ENCODE data around the gene PTCRA. TPM values are rescaled to one million over a fixed set of nuclear protein-coding genes. Genes with fewer than 3 reads are reported as not detected.
"Not testable (repeated sequence)": the region's sequence is repeated elsewhere in the genome, so short reads cannot be mapped to it uniquely, and the experiment has no call there.

PTCRA gene
- total RNA-seq, 1 experiment from 2014 or later: not detected

DNA sequence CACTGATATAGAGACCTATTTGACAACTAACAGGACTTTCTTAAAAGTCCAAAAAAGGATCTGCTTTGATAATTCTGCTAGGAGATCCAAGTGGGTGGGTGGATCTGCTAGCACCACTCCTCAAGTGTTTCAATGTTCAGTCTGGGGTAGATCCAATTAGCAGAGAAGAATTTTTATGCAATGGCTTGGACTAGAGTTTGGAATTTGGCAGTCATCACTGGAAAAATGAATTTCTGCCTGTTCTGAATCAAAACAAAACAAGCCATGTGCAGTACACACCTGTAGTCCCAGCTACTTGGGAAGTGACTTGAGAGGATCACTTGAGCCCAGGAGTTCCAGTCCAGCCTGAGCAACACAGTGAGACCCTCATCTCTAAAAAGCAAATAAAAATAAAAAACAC lies 32.1 kb downstream of the PTCRA start:
- no peaks in the 10 kb centered on the region for H3K9me3 ChIP-seq (ENCODE audit: control insufficient read depth in 1 of 2, insufficient read depth in 1 of 2, low read depth in 1 of 2, low read length in 2 of 2)
- ChIA-PET RAD21 (ENCODE audit: low non-redundant PET in 1 of 2, low total read pairs in 2 of 2, uncharacterized antibody in 2 of 2, unreplicated experiment in 2 of 2) (no interaction called here), CTCF (no interaction called here), POLR2A (no interaction called here)
- H2AFZ ChIP-seq (ENCODE audit: low read depth, low read length, poor library complexity, severe bottlenecking): no peak overlapping the region
- no peaks in the 10 kb centered on the region for H3K27me3 ChIP-seq (ENCODE audit: insufficient read depth, low read length)
- no TSS peak for BruUV-seq (replicated peaks)
- no peak overlapping the region for H3K9ac ChIP-seq (ENCODE audit: low read length)
- TF ChIP-seq ELF1 (IDR thresholded peaks at IDR 0.05; ENCODE audit: borderline replicate concordance, low read depth) (no peak), EZH2phosphoT487 (IDR thresholded peaks at IDR 0.05; ENCODE audit: borderline replicate concordance) (no peak), CEBPB (IDR thresholded peaks at IDR 0.05; ENCODE audit: low read depth) (no peak), CTCF (IDR thresholded peaks at IDR 0.05 in 2 of 3, conservative IDR thresholded peaks at IDR 0.05 in 1 of 3; ENCODE audit: borderline replicate concordance in 1 of 3, insufficient read depth in 1 of 3, low read depth in 2 of 3, low read length in 2 of 3) (no peak), SRF (IDR thresholded peaks at IDR 0.05; ENCODE audit: low read depth) (no peak)
- ATAC-seq (no peak), DNase-seq (ENCODE audit: low read depth, low spot score) (no peak)
- H3K36me3 ChIP-seq (ENCODE audit: control insufficient read depth in 1 of 2, insufficient read depth in 2 of 2, low read length in 2 of 2): no peaks in the 10 kb centered on the region
- H3K9me2 ChIP-seq (ENCODE audit: insufficient read depth): no peaks in the 10 kb centered on the region
- H3K79me2 ChIP-seq (ENCODE audit: insufficient read depth, low read length): no peaks in the 10 kb centered on the region
- H4K20me1 ChIP-seq (ENCODE audit: insufficient read depth): no peaks in the 10 kb centered on the region
- H3K4me1 ChIP-seq (ENCODE audit: control insufficient read depth in 1 of 2, insufficient read depth in 2 of 2, low read length in 2 of 2): no peaks in the 10 kb centered on the region
- no peak overlapping the region for H3K4me3 ChIP-seq (replicated peaks in 1 of 2; ENCODE audit: low read depth in 1 of 2, low read length in 2 of 2)
- intact Hi-C loops (cut with micrococcal nuclease): no loop called here
- H3K4me2 ChIP-seq (ENCODE audit: low read length): no peak overlapping the region
- no peak overlapping the region for H3K27ac ChIP-seq (ENCODE audit: low read depth, low read length)

DNA sequence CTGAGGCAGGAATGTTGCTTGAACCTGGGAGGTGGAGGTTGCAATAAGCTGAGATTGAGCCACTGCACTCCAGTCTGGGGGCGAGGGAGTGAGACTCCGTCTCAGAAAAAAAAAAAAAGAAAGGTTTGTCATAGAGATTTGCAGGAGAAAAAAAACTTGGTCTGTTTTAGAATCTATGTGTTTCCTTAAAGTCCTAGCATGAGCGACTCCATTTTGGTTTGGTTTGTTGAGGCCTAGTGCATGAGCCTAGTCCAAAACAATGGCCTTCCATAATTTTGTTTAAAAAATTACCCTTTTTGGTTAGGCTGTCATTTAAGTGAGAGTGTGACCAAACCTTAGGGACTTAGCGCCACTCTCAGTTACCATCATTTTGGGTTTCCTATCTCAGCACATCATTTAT lies 36.5 kb downstream of the PTCRA start:
- Histone ChIP-seq H3K27me3 (ENCODE audit: insufficient read depth, low read length) (no peaks in the 10 kb centered on the region), H3K27ac (ENCODE audit: low read depth, low read length) (no peak overlapping the region), H3K4me3 (replicated peaks in 1 of 2; ENCODE audit: low read depth in 1 of 2, low read length in 2 of 2) (no peak overlapping the region), H3K9ac (ENCODE audit: low read length) (no peak overlapping the region), H3K79me2 (ENCODE audit: insufficient read depth, low read length) (no peaks in the 10 kb centered on the region), H3K36me3 (ENCODE audit: control insufficient read depth in 1 of 2, insufficient read depth in 2 of 2, low read length in 2 of 2) (no peaks in the 10 kb centered on the region), H3K4me1 (ENCODE audit: control insufficient read depth in 1 of 2, insufficient read depth in 2 of 2, low read length in 2 of 2) (no peaks in the 10 kb centered on the region), H3K9me2 (ENCODE audit: insufficient read depth) (no peaks in the 10 kb centered on the region), H4K20me1 (ENCODE audit: insufficient read depth) (no peaks in the 10 kb centered on the region; the same call in 1 of the 2 replicates), H2AFZ (ENCODE audit: low read depth, low read length, poor library complexity, severe bottlenecking) (no peak overlapping the region), H3K4me2 (ENCODE audit: low read length) (no peak overlapping the region), H3K9me3 (ENCODE audit: control insufficient read depth in 1 of 2, insufficient read depth in 1 of 2, low read depth in 1 of 2, low read length in 2 of 2) (no peaks in the 10 kb centered on the region)
- ChIA-PET POLR2A (no interaction called here), CTCF (interaction anchor here (0.7 kb wide), 1 partner anchor 200 kb away, joined by 3 read pairs; no protein-coding TSS in a partner anchor), RAD21 (ENCODE audit: low non-redundant PET in 1 of 2, low total read pairs in 2 of 2, uncharacterized antibody in 2 of 2, unreplicated experiment in 2 of 2) (no interaction called here)
- ATAC-seq: no peak
- BruUV-seq (replicated peaks): no TSS peak
- TF ChIP-seq CBX3 (IDR thresholded peaks at IDR 0.05; ENCODE audit: low read depth) (no peak), ZNF274 (IDR thresholded peaks at IDR 0.05; ENCODE audit: low read depth, low read length) (no peak), CEBPB (IDR thresholded peaks at IDR 0.05; ENCODE audit: low read depth) (no peak)
- no peak for DNase-seq (ENCODE audit: low read depth, low spot score)
- intact Hi-C loops (cut with micrococcal nuclease): no loop called here

- DNase-seq (ENCODE audit: low read depth, low spot score); BruUV-seq (replicated peaks); H3K9me2 ChIP-seq (ENCODE audit: insufficient read depth); H4K20me1 ChIP-seq (ENCODE audit: insufficient read depth); CTCF ChIA-PET; H3K36me3 ChIP-seq (ENCODE audit: control insufficient read depth in 1 of 2, insufficient read depth in 2 of 2, low read length in 2 of 2); POLR2A ChIA-PET; H3K4me3 ChIP-seq (replicated peaks in 1 of 2; ENCODE audit: low read depth in 1 of 2, low read length in 2 of 2); H3K4me2 ChIP-seq (ENCODE audit: low read length); intact Hi-C loops (cut with micrococcal nuclease); H3K27me3 ChIP-seq (ENCODE audit: insufficient read depth, low read length); H3K9ac ChIP-seq (ENCODE audit: low read length); ATAC-seq; H2AFZ ChIP-seq (ENCODE audit: low read depth, low read length, poor library complexity, severe bottlenecking); H3K9me3 ChIP-seq (ENCODE audit: control insufficient read depth in 1 of 2, insufficient read depth in 1 of 2, low read depth in 1 of 2, low read length in 2 of 2); H3K79me2 ChIP-seq (ENCODE audit: insufficient read depth, low read length); H3K27ac ChIP-seq (ENCODE audit: low read depth, low read length); H3K4me1 ChIP-seq (ENCODE audit: control insufficient read depth in 1 of 2, insufficient read depth in 2 of 2, low read length in 2 of 2); RAD21 ChIA-PET (ENCODE audit: low non-redundant PET in 1 of 2, low total read pairs in 2 of 2, uncharacterized antibody in 2 of 2, unreplicated experiment in 2 of 2): not testable (repeated sequence)
Measured at GRCh38 chr6:42954405-42954804, 38.6 kb downstream of the PTCRA start.
